ENCODE results near the gene ZP3. TPM values are rescaled to one million over a fixed set of nuclear protein-coding genes. Genes with fewer than 3 reads are reported as not detected.
"Not testable (repeated sequence)": the region's sequence is repeated elsewhere in the genome, so short reads cannot be mapped to it uniquely, and the experiment has no call there.

ZP3 gene
- polyA plus RNA-seq, 5 donors: 2.0 to 12.7 (median 2.3) TPM

DNA sequence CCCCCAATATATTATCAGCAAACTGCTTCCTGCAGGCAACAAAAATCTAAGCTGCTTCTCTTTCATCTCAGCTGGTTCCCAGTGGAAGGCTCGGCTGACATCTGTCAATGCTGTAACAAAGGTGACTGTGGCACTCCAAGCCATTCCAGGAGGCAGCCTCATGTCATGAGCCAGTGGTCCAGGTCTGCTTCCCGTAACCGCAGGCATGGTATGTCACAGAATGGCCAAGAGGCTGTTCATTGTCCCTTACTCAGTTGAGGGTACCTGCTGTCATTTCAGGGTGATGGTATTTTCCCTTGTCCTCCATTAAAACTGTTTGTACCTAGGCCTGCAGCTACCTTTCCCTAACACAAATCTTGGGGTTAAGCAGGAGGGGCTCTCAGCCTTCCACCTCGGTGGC lies 15.7 kb downstream of the ZP3 start:
- DNase-seq: not testable (repeated sequence)

GRCh38 chr7:76441792-76442191 lies 17.0 kb downstream of the ZP3 start:
- not testable (repeated sequence) for DNase-seq

- not testable (repeated sequence) for DNase-seq
Observed at GRCh38 chr7:76442664-76443446, 18.1 kb downstream of the ZP3 start.

- DNase-seq: not testable (repeated sequence)
Observed at GRCh38 chr7:76443846-76444245, 19.1 kb downstream of the ZP3 start.

GRCh38 chr7:76445577-76446008 lies 20.8 kb downstream of the ZP3 start:
- peak; percentile 27 to 47 for DNase-seq

DNA sequence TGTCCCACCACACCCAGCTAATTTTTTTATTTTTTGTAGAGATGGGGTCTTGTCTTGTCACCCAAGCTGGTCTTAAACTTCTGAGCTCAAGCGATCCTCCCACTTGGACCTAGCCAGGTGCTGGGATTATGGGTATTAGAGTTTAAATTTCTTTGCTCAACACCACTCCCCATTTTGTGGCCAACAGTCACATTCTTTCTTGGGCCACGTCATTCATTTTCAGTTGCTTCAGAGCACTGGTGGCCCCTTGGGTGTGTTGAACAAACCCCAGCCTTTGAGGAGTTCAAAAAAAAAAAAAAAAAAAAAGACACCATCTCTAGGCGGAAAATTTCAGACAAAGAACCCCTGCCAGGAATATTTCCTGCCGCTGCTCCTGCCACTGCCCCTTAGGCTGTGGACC lies 32.3 kb downstream of the ZP3 start:
- not testable (repeated sequence) for DNase-seq

DNA sequence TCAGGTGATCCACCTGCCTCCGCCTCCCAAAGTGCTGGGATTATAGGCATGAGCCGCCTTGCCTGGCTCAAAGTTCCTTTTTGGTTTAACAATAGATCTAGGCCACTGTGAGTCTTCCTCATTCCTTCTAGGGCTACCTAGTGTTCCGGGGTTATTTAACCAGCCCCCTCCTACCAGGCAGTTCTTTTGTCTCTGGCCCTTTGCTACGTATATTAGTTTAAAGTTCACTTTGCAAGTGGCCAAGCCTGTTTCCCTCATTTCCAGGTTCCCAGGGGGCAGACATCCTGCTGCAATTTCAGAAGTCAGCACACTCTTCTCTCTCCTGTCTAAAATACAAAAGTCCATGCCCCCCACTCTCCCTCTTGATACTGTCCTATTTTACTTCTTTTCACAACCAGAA lies 33.8 kb downstream of the ZP3 start:
- DNase-seq: not testable (repeated sequence)

GRCh38 chr7:76460767-76461166 lies 36.0 kb downstream of the ZP3 start:
- DNase-seq: not testable (repeated sequence)

- DNase-seq: not testable (repeated sequence)
Observed at GRCh38 chr7:76461464-76462101, 36.8 kb downstream of the ZP3 start, which contains the start of gene DTX2. Gene DTX2 (plus strand): TSS chr7:76461709. CDS start chr7:76480510, 18,801 bp downstream.

- DNase-seq: not testable (repeated sequence)
Observed at GRCh38 chr7:76462271-76462882, 37.6 kb downstream of the ZP3 start.

- not testable (repeated sequence) for DNase-seq
Observed at GRCh38 chr7:76464959-76465358, 40.2 kb downstream of the ZP3 start.

GRCh38 chr7:76465950-76466349 lies 41.2 kb downstream of the ZP3 start:
- DNase-seq: not testable (repeated sequence)

- not testable (repeated sequence) for DNase-seq
Observed at GRCh38 chr7:76467743-76468404, 43.1 kb downstream of the ZP3 start.

- not testable (repeated sequence) for DNase-seq
Observed at GRCh38 chr7:76471556-76472221, 46.9 kb downstream of the ZP3 start.

GRCh38 chr7:76473097-76473496 lies 48.3 kb downstream of the ZP3 start:
- DNase-seq: not testable (repeated sequence)

- DNase-seq: not testable (repeated sequence)
Observed at GRCh38 chr7:76476280-76476679, 51.5 kb downstream of the ZP3 start.

GRCh38 chr7:76476742-76477474 lies 52.2 kb downstream of the ZP3 start:
- DNase-seq: not testable (repeated sequence)

DNA sequence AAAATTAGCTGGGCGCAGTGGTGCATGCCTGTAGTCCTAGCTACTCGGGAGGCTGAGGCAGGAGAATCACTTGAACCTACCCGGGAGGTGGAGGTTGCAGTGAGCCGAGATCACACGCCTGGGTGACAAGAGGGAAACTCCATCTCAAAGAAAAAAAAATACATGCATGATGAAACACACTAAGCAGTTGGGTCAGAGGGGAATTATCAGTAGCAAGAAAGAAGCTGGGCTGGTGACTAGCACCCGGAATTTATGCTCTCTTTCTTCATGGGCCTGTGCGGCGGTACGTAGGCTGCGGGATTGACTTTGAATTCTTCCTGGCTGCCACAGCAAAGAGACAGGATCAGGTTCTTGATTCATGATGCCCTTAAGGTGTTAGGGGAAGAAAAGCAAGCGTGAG lies 54.9 kb downstream of the ZP3 start:
- DNase-seq: not testable (repeated sequence)

- DNase-seq: not testable (repeated sequence)
Observed at GRCh38 chr7:76480403-76481253, 55.9 kb downstream of the ZP3 start.

DNA sequence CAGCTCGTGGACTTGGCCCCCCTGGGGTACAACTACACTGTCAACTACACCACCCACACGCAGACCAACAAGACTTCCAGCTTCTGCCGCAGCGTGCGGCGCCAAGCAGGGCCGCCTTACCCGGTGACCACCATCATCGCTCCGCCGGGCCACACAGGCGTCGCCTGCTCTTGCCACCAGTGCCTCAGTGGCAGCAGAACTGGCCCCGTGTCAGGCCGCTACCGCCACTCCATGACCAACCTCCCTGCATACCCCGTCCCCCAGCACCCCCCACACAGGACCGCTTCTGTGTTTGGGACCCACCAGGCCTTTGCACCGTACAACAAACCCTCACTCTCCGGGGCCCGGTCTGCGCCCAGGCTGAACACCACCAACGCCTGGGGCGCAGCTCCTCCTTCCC lies 57.9 kb downstream of the ZP3 start:
- DNase-seq: not testable (repeated sequence)
